Panc1 (cell line): ENCODE results near the gene SPINT1. TPM values are rescaled to one million over a fixed set of nuclear protein-coding genes. Genes with fewer than 3 reads are reported as not detected.

Experiments used
- ATAC-seq: fragments of 200-7000 bp; cut with Tn5 transposase; 2 replicates; pipeline ENCODE4 v1.9.1; 2020; ENCODE audit warnings: mild to moderate bottlenecking, moderate library complexity
- BruUV-seq: library from RNA; stranded (reverse); fragments of 400-500 nt; replicated peaks from 2 replicates; lab custom pipeline; 2021; lab: Mats Ljungman, UMichigan
- CTCF ChIA-PET: fragments of 300-600 bp; sonication (Branson Sonifier 250); formaldehyde crosslinking; loops from one replicate; lab custom pipeline; 2022; ENCODE audit warnings: antibody characterized with exemption; lab: Charles Lee
- POLR2A ChIA-PET: fragments of 300-600 bp; sonication (Branson Sonifier 250); formaldehyde crosslinking; loops from one replicate; lab custom pipeline; 2022; ENCODE audit warnings: antibody characterized with exemption; lab: Charles Lee
- DNase-seq: peaks from one replicate; pipeline ENCODE4 v3.0.0-alpha.2; 2010; ENCODE audit warnings: low read depth, low spot score
- H3K27ac ChIP-seq: 2 replicates; pipeline ENCODE4 v1.5.1; 2011; ENCODE audit warnings: mild to moderate bottlenecking, low read length, inconsistent platforms
- H3K27me3 ChIP-seq: fragments of 200-500 bp; sonication (Bioruptor generic); 2 replicates; pipeline ENCODE4 v1.6.0; 2014; ENCODE audit warnings: low read length, inconsistent platforms; ENCODE audit not compliant: control insufficient read depth, insufficient read depth
- H3K36me3 ChIP-seq: fragments of 200-500 bp; sonication (Bioruptor generic); 2 replicates; pipeline ENCODE4 v1.5.1; 2014; ENCODE audit warnings: inconsistent platforms, mild to moderate bottlenecking, low read length, moderate library complexity; ENCODE audit not compliant: control insufficient read depth, insufficient read depth
- H3K4me1 ChIP-seq: 2 replicates; pipeline ENCODE4 v1.5.1; 2011; ENCODE audit warnings: inconsistent platforms, mild to moderate bottlenecking, low read length, moderate library complexity; ENCODE audit not compliant: control insufficient read depth, insufficient read depth
- H3K4me3 ChIP-seq, 2 experiments: 2 replicates each; pipeline ENCODE4 v1.5.1; 2011 to 2012; ENCODE audit warnings: low read depth in 2 of 2, low read length in 2 of 2, mild to moderate bottlenecking in 2 of 2, inconsistent platforms in 1 of 2, moderate library complexity in 1 of 2
- H3K9me3 ChIP-seq: fragments of 200-500 bp; sonication (Bioruptor generic); 2 replicates; pipeline ENCODE4 v1.5.1; 2014; ENCODE audit warnings: low read depth, mild to moderate bottlenecking, inconsistent platforms, low read length, moderate library complexity; ENCODE audit not compliant: control insufficient read depth, insufficient read depth
- CTCF ChIP-seq: fragments of 450-650 bp; IDR thresholded peaks from 2 replicates; pipeline ENCODE4 v1.5.1; 2017; ENCODE audit warnings: mild to moderate bottlenecking
- POLR2AphosphoS5 ChIP-seq: IDR thresholded peaks from 2 replicates; pipeline ENCODE4 v1.6.1; 2012; ENCODE audit warnings: mild to moderate bottlenecking, low read depth, low read length, moderate library complexity
- REST ChIP-seq, 2 experiments: IDR thresholded peaks; 2 replicates each; pipeline ENCODE4 v1.6.1; 2011 to 2012; ENCODE audit warnings: low read depth in 2 of 2, control low read depth in 1 of 2, low read length in 1 of 2, mild to moderate bottlenecking in 1 of 2, moderate library complexity in 1 of 2; ENCODE audit not compliant: insufficient read depth in 1 of 2
- SIN3A ChIP-seq: IDR thresholded peaks from 2 replicates; pipeline ENCODE4 v1.6.1; 2012; ENCODE audit warnings: low read depth, mild to moderate bottlenecking, low read length, moderate library complexity, borderline replicate concordance; ENCODE audit not compliant: insufficient read depth
- TCF7L2 ChIP-seq: IDR thresholded peaks from 2 replicates; pipeline ENCODE4 v1.6.1; 2011; ENCODE audit warnings: mild to moderate bottlenecking, low read depth, low read length, inconsistent platforms
- in situ Hi-C: cut with HindIII; loops from 2 replicates; pipeline ENCODE4 v1.10.0; 2016; ENCODE audit warnings: low sequenced_read_pairs, low pct_unique_long_range_greater_than_20kb
- intact Hi-C: fragments of 100-400 bp; cut with micrococcal nuclease; formaldehyde crosslinking; loops from one replicate; pipeline ENCODE4 v1.10.0; 2022; ENCODE audit not compliant: unreplicated experiment
- total RNA-seq: library from RNA; stranded (reverse); gene quantifications from one replicate; pipeline ENCODE4 v1.2.1, GENCODE V29; 2021; ENCODE audit not compliant: unreplicated experiment

The SPINT1 gene
- total RNA-seq, 1 experiment from 2014 or later, result 32.7 TPM

- Histone ChIP-seq H3K9me3 (no peaks in the 10 kb centered on the region), H3K27me3 (no peaks in the 10 kb centered on the region), H3K4me1 (peaks cover 8% of the 10 kb centered on the region; the same call in 1 of the 2 replicates), H3K4me3 (no peak overlapping the region), H3K36me3 (no peaks in the 10 kb centered on the region), H3K27ac (no peak overlapping the region)
- POLR2A ChIA-PET, result no interaction called here
- TF ChIP-seq CTCF (no peak), POLR2AphosphoS5 (no peak), SIN3A (no peak), TCF7L2 (no peak), REST (IDR thresholded peaks at IDR 0.05; ENCODE audit: insufficient read depth in 1 of 2, low read depth in 2 of 2, low read length in 1 of 2) (no peak)
- in situ Hi-C loops (no loop called here), intact Hi-C loops (no loop called here)
- no peak for DNase-seq
- no peak for ATAC-seq
- CTCF ChIA-PET, result interaction anchor here (0.7 to 6.6 kb wide), 2 partner anchors 12 to 221 kb away, joined by 3 to 70 read pairs; no protein-coding TSS in a partner anchor
- BruUV-seq, result no TSS peak
These were observed 26.9 kb downstream of the SPINT1 start for GRCh38 chr15:40870716-40871115.

- Histone ChIP-seq H3K27me3 (no peaks in the 10 kb centered on the region), H3K27ac (no peak overlapping the region), H3K9me3 (no peaks in the 10 kb centered on the region), H3K4me3 (no peak overlapping the region), H3K36me3 (no peaks in the 10 kb centered on the region), H3K4me1 (peaks cover 4% of the 10 kb centered on the region; the same call in 1 of the 2 replicates)
- ChIA-PET POLR2A (interaction anchor here (0.6 to 0.7 kb wide), 2 partner anchors 10 to 12 kb away, joined by 4 read pairs; no protein-coding TSS in a partner anchor), CTCF (interaction anchor here (0.9 to 6.6 kb wide), 2 partner anchors 14 to 22 kb away, joined by 9 to 70 read pairs; no protein-coding TSS in a partner anchor)
- DNase-seq (no peak), ATAC-seq (no peak)
- TF ChIP-seq CTCF, result no peak
- TF ChIP-seq TCF7L2, result no peak
- no peak for TF ChIP-seq REST (IDR thresholded peaks at IDR 0.05; ENCODE audit: insufficient read depth in 1 of 2, low read depth in 2 of 2, low read length in 1 of 2)
- no TSS peak for BruUV-seq
- intact Hi-C loops (no loop called here), in situ Hi-C loops (no loop called here)
These were observed 28.1 kb downstream of the SPINT1 start for GRCh38 chr15:40871749-40872617.
